IPS-NIHi7 (cell line): ENCODE measurements around the gene KDSR.

Source experiments
- DNase-seq: peaks from one replicate; pipeline ENCODE4 v3.0.0; 2012; ENCODE audit warnings: mixed read lengths; ENCODE audit errors: extremely low spot score

Gene KDSR, protein sequence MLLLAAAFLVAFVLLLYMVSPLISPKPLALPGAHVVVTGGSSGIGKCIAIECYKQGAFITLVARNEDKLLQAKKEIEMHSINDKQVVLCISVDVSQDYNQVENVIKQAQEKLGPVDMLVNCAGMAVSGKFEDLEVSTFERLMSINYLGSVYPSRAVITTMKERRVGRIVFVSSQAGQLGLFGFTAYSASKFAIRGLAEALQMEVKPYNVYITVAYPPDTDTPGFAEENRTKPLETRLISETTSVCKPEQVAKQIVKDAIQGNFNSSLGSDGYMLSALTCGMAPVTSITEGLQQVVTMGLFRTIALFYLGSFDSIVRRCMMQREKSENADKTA

DNA sequence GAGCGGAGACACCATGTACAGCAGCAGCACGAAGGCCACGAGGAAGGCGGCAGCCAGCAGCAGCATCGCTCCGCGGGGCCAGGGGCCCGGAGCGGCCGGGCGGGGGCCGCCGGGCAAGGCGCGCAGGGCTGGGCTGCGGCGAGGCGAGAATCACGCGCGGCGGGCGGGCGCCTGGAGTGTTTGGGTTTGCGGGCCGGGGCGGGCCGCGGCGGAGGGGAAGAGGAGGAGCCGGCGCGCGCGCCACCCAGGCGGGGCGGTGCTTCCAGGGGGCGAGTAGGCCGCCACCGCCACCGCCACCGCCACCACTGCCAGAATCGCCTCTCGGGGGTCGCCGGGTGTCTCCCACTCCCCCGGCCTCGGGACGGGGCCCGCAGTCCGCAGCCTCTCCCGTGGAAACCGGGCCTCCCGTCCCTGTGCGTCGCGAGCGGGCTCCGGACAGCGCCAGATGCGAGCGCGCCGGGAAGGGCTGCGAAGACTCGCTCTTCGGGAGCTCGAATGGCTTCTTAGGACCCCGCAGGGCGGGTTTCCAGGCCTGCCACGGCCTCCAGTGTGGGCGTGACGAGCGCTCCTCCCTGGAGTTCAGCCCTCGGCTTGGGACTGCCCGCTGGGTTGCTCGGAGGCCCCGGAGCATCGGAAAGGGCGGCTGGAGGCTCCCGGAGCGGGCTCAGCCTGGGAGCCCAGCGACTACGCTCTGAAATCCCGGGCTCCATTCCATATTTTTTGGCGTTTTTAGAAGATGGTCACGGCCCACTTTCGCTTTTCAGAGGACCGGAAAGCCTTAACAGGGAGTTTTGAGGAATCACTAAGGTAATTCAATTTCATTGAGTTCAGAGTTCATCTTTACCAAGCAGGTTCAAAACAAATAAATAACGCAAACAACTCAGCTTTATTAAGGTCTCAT lies at the start of gene KDSR:
Gene KDSR (minus strand): TSS at position 154 of the 901 bp plus-strand sequence. CDS start 88 bp downstream, at position 66.
- peak; percentile 97 for DNase-seq

DNA sequence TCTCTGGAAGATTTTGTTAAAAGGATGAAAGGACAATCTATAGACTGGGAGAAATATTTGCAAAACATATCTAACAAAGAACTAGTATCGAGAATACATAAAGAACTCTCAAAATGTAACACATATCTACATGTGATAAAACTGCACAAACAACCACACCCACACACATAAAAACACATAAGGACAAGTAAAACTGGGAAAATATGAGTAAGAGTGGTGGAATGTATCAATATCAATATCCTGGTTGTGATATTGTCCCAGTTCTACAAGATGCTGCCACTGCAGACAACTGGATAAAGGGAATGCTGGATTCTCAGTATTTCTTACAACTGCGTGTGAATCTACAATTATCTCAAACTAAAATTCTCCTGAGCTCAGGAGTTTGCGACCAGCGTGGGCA lies 45.9 kb upstream of the KDSR start:
- DNase-seq: no peak

DNA sequence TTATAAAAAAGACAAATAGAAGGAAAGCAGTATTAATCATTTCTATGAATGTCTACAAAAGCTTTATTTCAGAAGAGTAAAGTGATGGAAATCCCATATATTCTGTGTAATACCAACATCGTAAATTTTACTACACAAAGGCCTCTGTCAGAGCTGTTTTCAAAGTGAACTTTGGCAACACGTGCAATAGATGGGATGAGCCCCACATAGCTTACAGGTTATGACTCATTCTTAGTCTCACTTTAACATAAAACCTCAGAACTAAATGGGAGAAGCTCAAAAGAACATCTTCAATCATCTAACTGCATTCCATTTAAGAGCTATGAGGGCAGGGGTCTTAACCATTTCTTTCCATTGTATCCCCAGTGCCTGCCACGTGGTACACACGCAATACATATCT lies 43.8 kb upstream of the KDSR start:
- no peak for DNase-seq

DNA sequence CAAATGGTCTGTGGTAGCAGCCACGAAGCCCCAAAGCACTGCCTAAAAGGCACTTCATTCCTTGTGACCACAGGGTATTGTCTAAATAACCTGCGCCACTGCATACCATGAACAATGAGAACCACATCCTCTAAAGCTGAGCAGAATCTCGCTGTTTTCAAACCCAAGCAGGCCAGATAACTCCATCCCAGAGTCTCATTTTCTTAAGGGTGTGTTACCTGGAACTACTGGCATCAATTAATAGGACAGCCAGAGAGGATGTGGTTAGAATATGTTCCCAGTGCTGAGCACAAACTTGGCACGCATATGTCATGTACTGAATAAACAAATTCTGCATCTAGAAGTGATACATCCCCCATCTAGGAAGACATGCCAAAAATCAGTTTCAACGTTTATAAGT lies 42.3 kb upstream of the KDSR start:
- no peak for DNase-seq

DNA sequence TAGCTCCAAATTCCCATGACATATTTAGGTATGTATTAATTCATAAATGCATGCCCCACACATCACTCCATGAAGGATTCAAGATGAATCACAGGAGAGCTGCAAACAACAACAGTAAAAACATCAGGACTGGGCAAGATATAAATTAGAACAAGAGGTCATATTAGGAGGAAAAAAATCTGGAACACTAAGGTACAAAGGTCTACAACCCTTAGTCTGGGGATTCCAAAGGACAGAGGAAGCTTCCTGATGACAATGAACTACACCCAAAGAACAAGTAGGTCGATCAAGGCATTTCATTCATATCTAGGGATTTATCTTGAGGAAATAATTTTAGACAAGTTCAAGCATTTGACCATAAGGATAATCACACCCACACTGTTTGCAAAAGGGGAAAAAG lies 40.7 kb upstream of the KDSR start:
- no peak for DNase-seq

DNA sequence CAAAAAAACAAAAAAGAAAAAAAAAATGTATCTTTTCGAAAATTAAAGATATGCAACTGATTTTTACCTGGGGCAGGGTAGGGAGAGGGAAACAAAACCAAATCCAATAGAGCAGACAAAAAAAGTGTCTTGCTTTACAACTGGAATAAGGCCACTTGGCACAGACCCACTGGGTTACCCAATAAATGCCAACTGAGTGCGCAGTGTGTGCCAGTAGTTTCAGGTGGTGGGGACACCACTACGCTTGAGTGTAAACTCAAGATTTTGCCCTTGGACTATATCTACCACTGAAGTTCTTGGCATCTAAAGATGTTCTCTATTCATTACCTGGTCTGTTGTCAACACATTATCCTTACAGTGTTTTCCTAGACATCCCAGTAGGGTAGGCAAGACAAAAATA lies 39.0 kb upstream of the KDSR start:
- DNase-seq: no peak

DNA sequence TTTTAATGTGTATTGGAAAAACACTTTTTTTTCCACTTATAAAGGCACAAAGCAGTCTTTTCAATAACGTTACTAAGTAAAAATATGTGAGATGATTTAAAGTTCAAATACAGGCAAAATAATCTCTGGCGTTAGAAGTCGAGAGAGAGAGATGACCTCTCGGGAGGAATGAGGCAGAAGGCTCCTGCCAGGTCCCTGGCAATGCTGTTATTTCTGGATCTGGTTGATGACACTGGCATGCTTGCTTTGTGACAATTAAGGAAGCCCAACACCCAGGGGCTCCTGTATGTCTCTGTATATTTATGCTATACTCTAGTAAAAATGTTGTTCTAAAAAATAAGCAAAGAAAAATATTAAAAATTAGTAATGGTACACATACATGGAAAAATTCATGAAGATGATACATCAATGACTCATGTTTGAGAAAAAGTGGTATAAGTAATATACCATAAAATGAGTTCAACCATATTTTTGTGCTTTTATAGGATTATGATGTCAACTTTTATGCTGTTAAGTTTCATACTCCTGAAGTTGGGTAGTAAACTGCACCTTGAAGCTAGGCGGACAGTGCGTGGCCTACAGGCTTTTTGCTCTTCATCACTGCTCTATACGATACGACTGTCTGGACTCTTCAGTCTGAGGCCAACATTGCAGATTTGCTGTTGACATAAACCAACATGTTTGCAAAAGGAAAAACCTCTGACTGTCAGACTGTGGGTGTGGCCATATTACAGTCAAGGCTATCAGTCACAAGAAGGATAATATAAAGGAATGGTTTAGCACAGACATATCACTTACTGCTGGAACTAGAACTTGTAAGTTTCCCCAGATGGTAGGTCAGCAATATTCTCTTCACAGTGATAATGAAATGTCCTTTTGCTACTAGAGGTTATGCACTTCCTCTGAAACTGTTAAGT lies 35.5 kb upstream of the KDSR start:
- DNase-seq: no peak

DNA sequence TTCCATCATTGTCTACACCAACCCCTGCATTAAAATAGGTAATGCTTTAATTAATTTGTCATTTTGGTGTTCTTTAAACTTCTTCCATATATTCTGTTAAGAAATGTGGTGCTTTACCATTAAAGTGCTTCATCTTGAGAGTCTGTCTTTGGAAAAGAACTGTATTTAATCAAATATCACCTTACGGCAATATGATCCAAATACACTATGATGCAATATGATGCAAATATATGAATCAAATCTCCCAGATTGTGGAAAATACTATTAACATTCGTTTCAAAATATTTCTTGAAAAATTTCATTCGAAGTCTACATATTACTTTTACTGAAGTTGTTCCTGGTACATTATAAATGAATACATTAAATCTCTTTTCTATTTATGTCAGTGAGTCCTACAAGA lies 32.3 kb upstream of the KDSR start:
- DNase-seq: no peak

DNA sequence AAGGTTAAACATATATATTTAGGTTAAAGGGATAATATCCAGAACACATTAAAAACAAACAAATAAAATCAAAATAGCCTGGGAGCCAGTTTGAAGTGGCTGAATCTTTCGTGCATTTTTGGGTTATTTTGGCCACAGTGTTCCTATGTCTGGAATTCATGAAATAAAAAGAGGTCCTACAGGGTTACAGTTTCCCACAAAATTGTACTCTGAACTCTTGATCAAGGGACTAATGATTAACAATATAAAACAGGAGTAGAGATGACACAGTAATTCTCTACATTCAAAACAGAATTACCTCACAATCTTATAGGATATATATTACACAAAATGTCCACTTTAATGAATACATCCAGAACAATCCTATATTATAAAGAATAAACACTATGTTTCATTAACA lies 30.3 kb upstream of the KDSR start:
- no peak for DNase-seq

DNA sequence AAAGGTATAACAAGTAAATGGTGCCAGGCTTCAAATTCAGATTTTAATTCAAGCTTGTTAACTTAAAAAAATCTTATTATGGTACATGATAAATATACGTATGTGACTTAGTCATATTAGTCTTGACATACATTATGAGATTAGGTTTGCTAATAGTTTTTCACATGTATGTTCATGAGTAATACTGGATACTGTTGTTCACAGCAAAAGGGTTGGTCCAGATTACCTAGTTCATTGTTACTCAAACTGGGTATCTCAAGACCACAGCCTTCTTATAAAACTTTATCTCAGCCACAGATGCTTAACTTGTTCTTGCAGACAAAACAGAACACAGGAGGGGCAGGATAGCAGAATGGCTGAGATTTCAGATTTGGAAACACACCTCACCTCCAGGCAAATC lies 28.5 kb upstream of the KDSR start:
- no peak for DNase-seq

DNA sequence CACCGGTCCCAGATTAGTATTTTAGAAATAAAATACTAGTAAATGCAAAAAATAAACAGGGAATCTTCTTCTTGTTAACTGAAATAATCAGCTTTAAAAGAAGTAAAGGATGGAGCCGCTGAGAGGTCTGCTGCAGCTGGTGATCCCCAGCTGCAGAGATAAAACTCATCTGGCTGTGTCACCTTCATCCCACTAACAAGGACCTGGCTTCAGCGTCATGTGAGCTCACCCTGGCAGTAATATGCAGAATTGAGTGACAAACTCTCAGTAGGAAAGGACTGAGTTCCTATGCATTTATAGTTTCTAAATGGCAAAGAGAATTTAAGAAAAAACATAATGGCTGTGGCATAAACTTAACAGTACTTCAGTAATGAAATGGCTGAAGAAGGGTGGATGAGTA lies 27.9 kb upstream of the KDSR start:
- DNase-seq: no peak

DNA sequence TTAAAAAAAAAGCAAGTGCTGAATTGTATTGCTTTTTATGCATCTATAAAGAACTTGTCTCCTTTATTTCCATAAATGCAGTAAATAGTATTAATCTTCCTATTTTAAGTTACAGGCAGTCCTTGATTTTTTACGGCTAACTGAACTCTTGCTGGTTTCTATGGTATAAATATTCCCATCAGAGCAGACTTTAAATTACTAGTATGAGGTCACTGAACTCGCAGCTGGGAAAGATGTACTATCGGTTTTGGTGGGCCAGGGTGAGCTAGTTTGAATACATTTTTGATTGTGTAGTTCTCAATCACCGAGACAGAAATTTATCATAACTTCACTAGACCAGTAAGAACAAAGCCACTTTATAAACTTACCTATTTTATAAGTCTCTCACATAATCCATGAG lies 20.9 kb upstream of the KDSR start:
- no peak for DNase-seq

DNA sequence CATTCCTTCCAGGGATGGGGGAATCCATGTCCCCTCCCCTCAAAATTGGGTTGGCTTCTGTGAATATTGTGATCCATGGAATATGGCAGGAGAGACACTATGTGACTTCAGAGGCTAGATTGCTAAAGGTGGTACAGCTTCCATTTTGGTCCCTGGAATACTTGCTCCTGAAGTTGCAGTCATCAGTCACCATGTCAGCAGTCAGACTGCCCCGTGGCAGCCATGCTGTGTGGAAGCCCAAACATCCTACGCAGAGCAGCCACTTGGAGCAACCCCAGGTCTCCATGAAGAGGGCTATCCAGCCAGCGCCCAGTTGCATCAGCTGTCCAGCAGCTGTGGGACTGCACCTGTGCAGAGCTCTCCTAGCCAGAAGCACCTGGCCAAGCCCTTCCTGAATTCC lies 15.8 kb upstream of the KDSR start:
- no peak for DNase-seq

DNA sequence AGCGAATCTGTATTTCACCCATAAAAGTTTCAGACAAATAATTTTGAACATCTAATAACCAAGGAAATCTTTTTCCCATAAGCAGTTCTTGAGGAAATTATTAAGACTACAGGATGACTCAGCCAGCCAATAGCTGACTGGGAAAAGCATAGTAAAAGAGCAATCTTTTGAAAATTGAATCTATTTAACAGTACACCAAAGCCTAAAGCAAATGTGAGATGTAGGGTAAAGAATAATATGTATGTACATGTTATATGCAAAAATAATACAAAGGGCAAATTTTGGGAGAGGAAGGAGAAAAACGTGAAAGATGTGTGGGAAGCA lies 12.6 kb upstream of the KDSR start:
- no peak for DNase-seq

DNA sequence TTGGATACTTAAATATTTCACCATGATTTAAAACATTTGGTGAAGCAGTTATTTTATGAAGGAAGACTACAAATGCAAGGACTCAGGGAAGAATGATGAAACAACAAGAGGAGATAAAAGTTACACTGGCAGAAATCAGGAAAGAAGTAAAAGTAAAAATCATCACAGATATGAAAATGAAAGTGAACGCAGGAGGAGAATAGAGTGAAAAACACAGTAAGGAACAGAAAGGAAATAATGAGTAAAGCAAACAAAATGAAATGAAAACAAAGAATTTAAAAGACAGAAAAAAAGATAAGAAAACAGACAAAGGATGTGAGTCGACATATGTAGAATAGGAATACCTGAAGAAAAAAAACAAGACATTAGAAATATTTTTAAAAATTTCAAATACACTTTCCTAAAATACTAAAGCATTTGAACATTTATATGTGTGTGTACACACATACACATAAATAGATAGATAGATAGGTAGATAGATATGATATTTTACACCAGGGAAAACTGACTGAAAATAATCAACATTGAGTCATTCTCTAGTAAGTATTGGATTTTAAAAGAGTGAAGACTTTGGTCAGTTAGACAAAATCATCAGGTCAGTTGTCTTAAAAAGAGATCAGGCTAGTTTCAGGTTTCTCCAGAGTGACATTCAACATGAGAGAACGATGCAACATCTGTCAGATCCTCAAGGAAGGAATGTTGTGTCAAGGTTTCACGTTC lies 12.1 kb upstream of the KDSR start:
- DNase-seq: no peak

DNA sequence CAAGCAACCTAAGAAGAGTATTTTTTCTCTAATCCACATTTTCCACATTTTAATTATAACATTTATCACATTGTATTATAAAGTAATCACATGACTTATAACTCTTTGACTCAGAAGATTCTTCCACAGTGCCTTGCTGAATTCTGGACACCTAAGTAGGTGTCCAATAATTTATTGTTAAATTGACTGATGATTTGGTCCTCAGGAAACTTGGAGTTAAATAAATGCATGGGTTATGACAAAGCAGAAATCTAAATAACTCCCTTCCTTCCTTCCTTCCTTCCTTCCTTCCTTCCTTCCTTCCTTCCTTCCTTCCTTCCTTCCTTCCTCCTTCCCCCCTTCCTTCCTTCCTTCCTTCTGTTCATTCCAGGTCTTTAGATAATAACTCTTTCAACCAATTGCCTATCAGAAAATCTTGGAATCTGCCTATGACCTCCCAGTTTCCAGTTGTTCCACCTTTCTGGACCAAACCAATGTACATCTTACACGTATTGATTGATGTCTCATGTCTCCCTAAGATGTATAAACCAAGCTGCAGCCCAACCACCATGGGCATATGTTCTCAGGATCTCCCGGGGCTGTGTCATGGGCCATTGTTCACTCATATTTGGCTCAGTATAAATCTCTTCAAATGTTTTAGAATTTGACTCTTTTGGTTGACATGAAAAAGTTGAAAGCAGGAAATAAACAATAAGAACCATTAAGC lies 10.4 kb upstream of the KDSR start:
- no peak for DNase-seq

DNA sequence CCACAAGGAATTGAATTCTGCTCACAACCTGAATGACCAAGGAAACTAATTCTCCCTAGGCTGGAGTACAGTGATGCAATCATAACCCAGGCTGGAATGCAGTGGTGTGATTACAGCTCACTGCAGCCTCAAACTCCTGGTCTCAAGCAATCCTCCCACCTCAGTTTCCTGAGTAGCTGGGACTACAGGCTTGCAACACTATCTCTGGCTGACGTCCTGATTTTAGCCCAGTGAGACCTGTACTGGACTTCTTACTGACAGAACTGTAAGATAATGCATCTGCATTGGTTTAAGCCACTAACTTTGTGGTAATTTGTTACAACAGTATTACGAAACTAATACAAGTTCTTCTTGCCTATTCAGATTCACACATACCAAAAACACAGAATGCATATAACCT lies 9.5 kb upstream of the KDSR start:
- no peak for DNase-seq

DNA sequence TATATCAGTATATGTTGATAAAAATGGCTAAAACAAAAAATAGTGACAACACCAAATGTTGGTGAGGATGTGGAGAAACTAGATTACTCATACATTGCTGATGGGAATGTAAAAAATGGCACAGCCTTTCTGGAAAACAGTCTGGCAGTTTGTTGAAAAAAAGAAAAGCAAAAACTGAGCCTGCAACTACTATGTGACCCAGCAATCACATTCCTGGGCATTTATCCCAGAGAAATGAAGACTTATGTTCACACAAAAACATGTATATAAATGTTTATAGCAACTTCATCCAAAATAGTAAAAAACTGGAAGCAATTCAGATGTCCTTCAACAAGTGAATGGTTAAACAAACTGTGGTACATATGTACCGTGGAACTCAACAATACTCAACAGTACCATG lies 7.5 kb upstream of the KDSR start:
- DNase-seq: no peak

DNA sequence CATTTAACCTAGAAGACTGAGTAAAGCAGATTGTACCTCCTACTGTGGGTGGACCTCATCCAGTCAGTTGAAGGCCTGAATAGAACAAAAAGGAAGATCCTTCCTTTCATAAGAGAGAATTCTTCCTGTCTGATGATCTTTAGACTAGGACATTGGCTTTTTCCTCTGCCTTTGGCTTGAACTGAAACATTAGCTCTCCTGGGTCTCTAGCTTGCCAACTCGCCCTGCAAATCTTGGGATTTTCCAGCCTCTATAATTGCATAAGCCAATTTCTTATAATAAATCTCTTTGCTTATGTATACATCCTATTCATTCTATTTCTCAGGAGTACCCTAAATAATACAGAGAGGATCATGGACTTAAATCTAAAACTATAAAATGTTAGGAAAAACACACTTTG lies 6.2 kb upstream of the KDSR start:
- DNase-seq: no peak

DNA sequence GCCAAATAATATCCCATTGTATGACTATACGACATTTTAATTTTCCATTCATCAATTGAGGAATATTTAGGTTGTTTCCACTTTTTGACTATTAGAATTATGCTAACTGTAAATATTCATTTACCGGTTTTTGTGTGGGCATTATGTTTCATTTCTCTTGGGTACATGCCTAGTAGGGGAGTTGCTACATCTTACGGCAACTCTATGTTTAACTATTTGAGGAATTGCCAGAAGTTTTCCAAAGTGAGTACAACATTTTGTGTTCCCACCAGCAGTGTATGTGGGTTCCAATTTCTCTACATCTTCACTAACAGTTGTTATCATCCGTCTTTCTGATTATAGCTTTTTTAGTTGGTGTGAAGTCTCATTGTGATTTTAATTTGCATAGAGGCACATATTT lies 1.6 kb upstream of the KDSR start:
- no peak for DNase-seq
